AG04449 (cell line): ENCODE data around the gene TBC1D19.

Source experiments
- CTCF ChIA-PET: fragments of 350-600 bp; formaldehyde crosslinking; extraction: SDS; loops from one replicate; lab custom pipeline; 2021; ENCODE audit warnings: antibody characterized with exemption; lab: Yijun Ruan, JAX
- POLR2A ChIA-PET: fragments of 400-600, 350-600 bp; formaldehyde crosslinking; extraction: SDS; loops from one replicate; lab custom pipeline; 2020; ENCODE audit warnings: antibody characterized with exemption, inconsistent platforms; lab: Yijun Ruan, JAX
- DNase-seq: peaks from one replicate; pipeline ENCODE4 v3.0.0-alpha.2; 2010; ENCODE audit warnings: low read depth, low spot score
- H3K4me3 ChIP-seq: 2 replicates; pipeline ENCODE4 v1.5.1; 2011; ENCODE audit warnings: low read depth, mild to moderate bottlenecking, control low read depth, low read length
- TF ChIP-seq, protein P1 (sequence below): IDR thresholded peaks from one replicate; pipeline ENCODE4 v1.5.1; 2011; ENCODE audit warnings: mild to moderate bottlenecking, moderate library complexity, low read length, control low read depth, inconsistent platforms; ENCODE audit not compliant: insufficient read depth; ENCODE audit errors: missing control alignments

TBC1D19 gene

DNA sequence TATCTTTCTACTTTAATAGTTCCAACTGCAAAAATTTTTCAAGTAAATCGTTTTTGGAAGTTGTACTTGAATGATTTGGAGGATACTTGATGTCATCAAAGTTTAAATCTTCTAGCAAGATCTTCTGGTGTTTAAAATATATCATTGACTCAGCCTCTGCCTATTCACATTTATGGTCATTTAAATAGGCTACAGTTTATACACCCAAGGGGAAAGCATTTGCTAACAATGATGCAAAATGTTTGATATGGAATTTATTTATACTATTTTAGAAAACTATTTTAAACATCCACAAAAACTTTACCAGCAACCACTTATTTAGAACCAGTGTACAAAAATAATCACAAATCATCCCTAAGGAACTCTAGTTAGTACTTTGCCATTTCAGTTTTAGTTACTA, 153.5 kb downstream of the TBC1D19 start:
- no peak overlapping the region for H3K4me3 ChIP-seq
- ChIA-PET CTCF (no interaction called here), POLR2A (no interaction called here)
- TF ChIP-seq, protein P1, sequence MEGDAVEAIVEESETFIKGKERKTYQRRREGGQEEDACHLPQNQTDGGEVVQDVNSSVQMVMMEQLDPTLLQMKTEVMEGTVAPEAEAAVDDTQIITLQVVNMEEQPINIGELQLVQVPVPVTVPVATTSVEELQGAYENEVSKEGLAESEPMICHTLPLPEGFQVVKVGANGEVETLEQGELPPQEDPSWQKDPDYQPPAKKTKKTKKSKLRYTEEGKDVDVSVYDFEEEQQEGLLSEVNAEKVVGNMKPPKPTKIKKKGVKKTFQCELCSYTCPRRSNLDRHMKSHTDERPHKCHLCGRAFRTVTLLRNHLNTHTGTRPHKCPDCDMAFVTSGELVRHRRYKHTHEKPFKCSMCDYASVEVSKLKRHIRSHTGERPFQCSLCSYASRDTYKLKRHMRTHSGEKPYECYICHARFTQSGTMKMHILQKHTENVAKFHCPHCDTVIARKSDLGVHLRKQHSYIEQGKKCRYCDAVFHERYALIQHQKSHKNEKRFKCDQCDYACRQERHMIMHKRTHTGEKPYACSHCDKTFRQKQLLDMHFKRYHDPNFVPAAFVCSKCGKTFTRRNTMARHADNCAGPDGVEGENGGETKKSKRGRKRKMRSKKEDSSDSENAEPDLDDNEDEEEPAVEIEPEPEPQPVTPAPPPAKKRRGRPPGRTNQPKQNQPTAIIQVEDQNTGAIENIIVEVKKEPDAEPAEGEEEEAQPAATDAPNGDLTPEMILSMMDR = no peak
- DNase-seq = no peak

DNA sequence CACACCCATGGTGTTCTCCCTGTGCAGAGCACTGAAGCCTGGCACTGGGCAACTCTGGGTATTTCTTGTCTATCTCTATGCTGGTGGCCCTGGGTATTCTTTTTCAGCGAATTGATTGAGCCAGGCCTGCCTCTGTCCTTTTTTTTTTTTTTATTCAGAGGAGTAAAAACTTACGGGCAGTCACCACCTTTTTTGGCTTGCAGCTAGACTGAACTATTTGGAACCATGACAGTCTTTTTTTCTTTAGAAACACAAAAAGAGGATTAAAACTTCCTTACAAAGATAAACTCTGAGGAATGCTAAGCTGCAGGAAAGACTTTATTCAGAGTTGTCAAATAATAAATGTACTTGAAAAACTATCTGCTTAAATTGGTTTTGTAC, 157.6 kb downstream of the TBC1D19 start:
- CTCF ChIA-PET = no interaction called here
- no peak for DNase-seq
- POLR2A ChIA-PET = no interaction called here
- no peak overlapping the region for H3K4me3 ChIP-seq
- TF ChIP-seq, protein P1 = no peak

DNA sequence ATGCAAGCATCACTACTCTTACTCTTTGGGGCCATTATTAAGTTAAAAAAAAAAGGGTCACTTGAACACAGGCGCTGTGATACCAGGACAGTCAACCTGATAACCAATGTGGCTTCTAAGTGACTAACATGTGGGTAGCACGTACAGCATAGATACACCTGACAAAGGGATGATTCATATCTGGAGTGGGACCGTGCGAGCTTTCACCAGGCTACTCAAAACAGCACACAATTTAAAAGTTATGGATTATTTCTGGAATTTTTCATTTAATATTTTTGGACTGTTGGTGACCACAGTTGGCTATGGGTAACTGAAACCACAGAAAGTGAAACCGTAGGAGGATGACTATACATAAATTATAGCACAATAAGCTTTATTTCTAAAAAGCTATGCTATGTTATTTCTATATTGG, 162.9 kb downstream of the TBC1D19 start:
- H3K4me3 ChIP-seq = no peak overlapping the region
- no peak for DNase-seq
- TF ChIP-seq, protein P1 = no peak
- ChIA-PET POLR2A (no interaction called here), CTCF (interaction anchor here (1.7 kb wide), 1 partner anchor 25 kb away, joined by 7 read pairs; no protein-coding TSS in a partner anchor)

DNA sequence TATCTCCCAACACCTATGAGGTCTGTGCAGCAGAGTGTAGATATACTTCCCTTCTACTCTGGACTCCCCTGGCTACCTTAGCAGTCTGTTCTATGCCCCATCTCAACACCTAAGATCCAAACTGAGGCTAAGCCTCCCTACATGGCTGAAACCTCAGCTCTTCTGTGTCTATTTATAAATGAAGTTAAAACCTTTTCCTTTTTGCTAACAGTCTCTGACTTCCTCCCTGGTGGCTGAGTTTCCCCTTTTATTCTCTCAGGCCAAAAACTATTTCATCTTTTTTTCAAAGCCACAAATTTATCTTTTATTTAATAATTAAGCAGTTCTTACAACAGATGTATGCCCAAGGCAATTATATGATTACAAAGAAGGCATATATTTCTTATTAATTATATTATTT, 164.9 kb downstream of the TBC1D19 start:
- TF ChIP-seq, protein P1 = no peak
- ChIA-PET CTCF (no interaction called here), POLR2A (no interaction called here)
- H3K4me3 ChIP-seq = no peak overlapping the region
- no peak for DNase-seq

DNA sequence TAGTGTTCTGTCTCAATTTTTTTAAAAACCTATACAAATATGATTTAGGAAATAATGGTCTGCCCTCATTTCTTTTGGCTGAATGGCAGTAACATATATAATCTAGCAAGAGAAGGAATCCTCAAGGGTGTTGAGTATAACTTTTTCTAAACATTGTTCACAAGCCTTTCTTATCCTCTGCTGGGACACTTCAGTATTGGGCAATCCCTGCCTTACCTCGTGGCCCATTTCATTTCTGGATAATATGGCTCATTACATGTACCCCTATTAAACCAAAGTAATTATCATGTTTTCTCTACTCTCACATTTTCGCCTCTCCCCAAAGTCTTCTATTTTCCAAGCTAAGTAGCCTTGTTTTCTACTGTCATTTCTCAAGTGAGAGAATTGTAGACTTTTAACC, 166.0 kb downstream of the TBC1D19 start:
- TF ChIP-seq, protein P1 = no peak
- DNase-seq = no peak
- CTCF ChIA-PET = no interaction called here
- H3K4me3 ChIP-seq = no peak overlapping the region
- POLR2A ChIA-PET = no interaction called here

DNA sequence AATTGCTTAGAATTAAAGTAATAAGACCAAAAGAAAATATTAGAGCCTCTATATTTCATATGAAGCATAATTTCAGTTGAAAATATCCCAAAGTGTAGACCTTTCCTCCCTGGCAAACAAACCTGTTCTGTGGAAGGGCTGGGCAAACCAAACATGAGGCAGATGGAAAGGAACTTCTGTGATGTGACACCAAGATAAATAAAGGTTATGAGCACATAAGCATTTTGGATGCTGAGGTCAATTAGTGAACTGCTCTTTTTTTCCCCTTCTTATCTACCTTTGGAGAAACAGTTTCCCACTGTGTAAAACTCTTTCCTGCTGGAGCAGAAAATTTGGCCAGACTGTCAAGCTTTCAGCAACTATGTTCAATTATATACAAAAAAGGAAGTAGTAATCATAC, 167.1 kb downstream of the TBC1D19 start:
- no peak for DNase-seq
- H3K4me3 ChIP-seq = no peak overlapping the region
- TF ChIP-seq, protein P1 = no peak
- CTCF ChIA-PET = no interaction called here
- POLR2A ChIA-PET = no interaction called here
